WTC11 (cell line): ENCODE results near the gene ARHGAP22. TPM values are rescaled to one million over a fixed set of nuclear protein-coding genes. Genes with fewer than 3 reads are reported as not detected.

Experiments
- CBFB ChIP-seq: sonication (generic); formaldehyde crosslinking; IDR thresholded peaks from 2 replicates; pipeline ENCODE4 v1.8.1; 2022; ENCODE audit warnings: mild to moderate bottlenecking, low read depth, missing genetic modification reagents
- CDX4 ChIP-seq: fragments of 250-450 bp; sonication (Bioruptor Pico); IDR thresholded peaks from 2 replicates; pipeline ENCODE4 v1.9.0; 2021; ENCODE audit warnings: moderate library complexity, mild to moderate bottlenecking, inconsistent platforms, borderline replicate concordance
- CTCF ChIP-seq: fragments of 200-600 bp; IDR thresholded peaks from 2 replicates; pipeline ENCODE4 v1.8.0; 2022; ENCODE audit warnings: antibody characterized with exemption
- E2F4 ChIP-seq: sonication (generic); formaldehyde crosslinking; IDR thresholded peaks from 2 replicates; pipeline ENCODE4 v1.8.1; 2022; ENCODE audit warnings: low read depth, mild to moderate bottlenecking, moderate library complexity, missing genetic modification reagents, borderline replicate concordance
- FOXJ3 ChIP-seq: sonication (generic); formaldehyde crosslinking; IDR thresholded peaks from 2 replicates; pipeline ENCODE4 v1.9.0; 2021; ENCODE audit warnings: missing genetic modification reagents, mild to moderate bottlenecking, borderline replicate concordance
- GTF2I ChIP-seq: fragments of 250-450 bp; sonication (Bioruptor Pico); conservative IDR thresholded peaks from 2 replicates; pipeline ENCODE4 v1.4.0; 2021; ENCODE audit warnings: mild to moderate bottlenecking
- HMGA2 ChIP-seq: fragments of 250-450 bp; sonication (Bioruptor Pico); IDR thresholded peaks from 2 replicates; pipeline ENCODE4 v1.4.0; 2021; ENCODE audit warnings: mild to moderate bottlenecking, moderate library complexity
- IRF1 ChIP-seq: sonication (generic); formaldehyde crosslinking; IDR thresholded peaks from 2 replicates; pipeline ENCODE4 v1.8.0; 2023; ENCODE audit warnings: missing genetic modification reagents
- SMAD3 ChIP-seq: sonication (generic); formaldehyde crosslinking; IDR thresholded peaks from 2 replicates; pipeline ENCODE4 v1.8.0; 2022; ENCODE audit warnings: missing genetic modification reagents, mild to moderate bottlenecking, borderline replicate concordance
- SOX15 ChIP-seq: fragments of 250-450 bp; sonication (Bioruptor Pico); IDR thresholded peaks from 2 replicates; pipeline ENCODE4 v1.9.0; 2021; ENCODE audit warnings: mild to moderate bottlenecking
- TEAD4 ChIP-seq: sonication (generic); formaldehyde crosslinking; IDR thresholded peaks from 2 replicates; pipeline ENCODE4 v1.8.0; 2022; ENCODE audit warnings: mild to moderate bottlenecking, missing genetic modification reagents
- TP53 ChIP-seq: sonication (generic); formaldehyde crosslinking; IDR thresholded peaks from 2 replicates; pipeline ENCODE4 v1.8.1; 2023; ENCODE audit warnings: mild to moderate bottlenecking, missing genetic modification reagents
- ZNF138 ChIP-seq: sonication (generic); formaldehyde crosslinking; conservative IDR thresholded peaks from 2 replicates; pipeline ENCODE4 v1.8.1; 2022; ENCODE audit warnings: mild to moderate bottlenecking, moderate library complexity, missing genetic modification reagents
- ZNF512 ChIP-seq: sonication (generic); formaldehyde crosslinking; IDR thresholded peaks from 2 replicates; pipeline ENCODE4 v1.8.1; 2022; ENCODE audit warnings: missing genetic modification reagents, borderline replicate concordance
- ZNF532 ChIP-seq: fragments of 250-450 bp; sonication (Bioruptor Pico); IDR thresholded peaks from 2 replicates; pipeline ENCODE4 v1.9.0; 2021; ENCODE audit warnings: mild to moderate bottlenecking, borderline replicate concordance
- total RNA-seq: library from RNA; stranded (reverse); gene quantifications from 3 replicates; pipeline ENCODE4 v1.2.3, GENCODE V29; 2021

ARHGAP22 gene
- total RNA-seq, 1 experiment from 2014 or later = 8.6 TPM

- no peak for TF ChIP-seq ZNF532 (CRISPR knock-in tag)
- TF ChIP-seq TP53 (CRISPR knock-in tag) = no peak
- TF ChIP-seq FOXJ3 (CRISPR knock-in tag) = no peak
- no peak for TF ChIP-seq E2F4 (CRISPR knock-in tag)
- TF ChIP-seq CDX4 (CRISPR knock-in tag) = no peak
- TF ChIP-seq IRF1 (CRISPR knock-in tag) = no peak
- no peak for TF ChIP-seq ZNF512 (CRISPR knock-in tag)
- no peak for TF ChIP-seq HMGA2 (CRISPR knock-in tag)
- no peak for TF ChIP-seq SOX15 (CRISPR knock-in tag)
- no peak for TF ChIP-seq ZNF138
- no peak for TF ChIP-seq TEAD4
- TF ChIP-seq GTF2I (CRISPR knock-in tag) = no peak
- no peak for TF ChIP-seq SMAD3 (CRISPR knock-in tag)
- no peak for TF ChIP-seq CTCF
- no peak for TF ChIP-seq CBFB (CRISPR knock-in tag)
Measured at GRCh38 chr10:48457949-48458661, 146.8 kb downstream of the ARHGAP22 start (continued).
